Choroid plexus epithelial cell (primary cell): ENCODE results near the gene FOSL1.

Experiments
- DNase-seq: peaks from one replicate; pipeline ENCODE4 v3.0.0-alpha.2; 2010; ENCODE audit warnings: low read depth
- H3K4me3 ChIP-seq: 2 replicates; pipeline ENCODE4 v1.5.1; 2011; ENCODE audit warnings: low read depth, mild to moderate bottlenecking, control low read depth, low read length, moderate library complexity
- TF ChIP-seq, protein P1 (sequence below): conservative IDR thresholded peaks from 2 replicates; pipeline ENCODE4 v1.5.1; 2011; ENCODE audit warnings: low read depth, mild to moderate bottlenecking, control low read depth, inconsistent platforms, low read length, moderate library complexity

Gene FOSL1

DNA sequence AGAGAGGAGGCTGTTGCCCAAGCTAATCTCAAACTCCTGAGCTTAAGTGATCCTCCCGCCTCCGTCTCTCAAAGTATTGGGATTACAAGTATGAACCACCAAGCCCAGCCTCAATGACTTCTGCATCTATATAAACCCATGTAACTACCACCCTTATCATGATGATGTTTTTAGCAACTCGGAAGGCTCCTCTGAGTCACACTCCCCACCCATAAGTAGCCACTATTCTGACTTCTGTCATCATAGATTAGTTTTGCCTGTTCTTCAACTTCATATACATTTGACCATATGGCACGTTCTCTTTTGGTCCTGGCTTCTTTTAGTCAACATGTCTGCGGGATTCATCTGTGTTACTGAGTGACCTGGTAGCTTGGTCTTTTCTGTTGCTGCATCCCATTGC is 6.4 kb upstream of the FOSL1 start:
- TF ChIP-seq, protein P1, sequence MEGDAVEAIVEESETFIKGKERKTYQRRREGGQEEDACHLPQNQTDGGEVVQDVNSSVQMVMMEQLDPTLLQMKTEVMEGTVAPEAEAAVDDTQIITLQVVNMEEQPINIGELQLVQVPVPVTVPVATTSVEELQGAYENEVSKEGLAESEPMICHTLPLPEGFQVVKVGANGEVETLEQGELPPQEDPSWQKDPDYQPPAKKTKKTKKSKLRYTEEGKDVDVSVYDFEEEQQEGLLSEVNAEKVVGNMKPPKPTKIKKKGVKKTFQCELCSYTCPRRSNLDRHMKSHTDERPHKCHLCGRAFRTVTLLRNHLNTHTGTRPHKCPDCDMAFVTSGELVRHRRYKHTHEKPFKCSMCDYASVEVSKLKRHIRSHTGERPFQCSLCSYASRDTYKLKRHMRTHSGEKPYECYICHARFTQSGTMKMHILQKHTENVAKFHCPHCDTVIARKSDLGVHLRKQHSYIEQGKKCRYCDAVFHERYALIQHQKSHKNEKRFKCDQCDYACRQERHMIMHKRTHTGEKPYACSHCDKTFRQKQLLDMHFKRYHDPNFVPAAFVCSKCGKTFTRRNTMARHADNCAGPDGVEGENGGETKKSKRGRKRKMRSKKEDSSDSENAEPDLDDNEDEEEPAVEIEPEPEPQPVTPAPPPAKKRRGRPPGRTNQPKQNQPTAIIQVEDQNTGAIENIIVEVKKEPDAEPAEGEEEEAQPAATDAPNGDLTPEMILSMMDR, result no peak
- H3K4me3 ChIP-seq, result no peak overlapping the region
- DNase-seq, result no peak

DNA sequence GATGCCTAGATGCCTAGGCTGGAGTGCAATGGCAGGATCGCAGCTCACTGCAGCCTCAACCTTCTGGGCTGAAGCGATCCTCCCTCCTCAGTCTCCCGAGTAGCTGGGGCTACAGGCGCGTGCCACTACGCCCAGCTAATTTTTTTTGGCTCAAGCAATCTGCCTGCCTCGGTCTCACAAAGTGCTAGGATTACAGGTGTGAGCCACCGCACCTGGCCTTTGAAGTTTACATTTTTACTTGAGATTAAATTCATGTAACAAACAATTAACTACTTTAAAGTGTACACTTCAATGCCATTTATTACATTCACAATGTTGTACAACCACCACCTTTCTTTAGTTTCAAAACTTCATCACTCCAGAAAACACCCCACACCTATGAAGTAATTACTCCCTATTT is 3.5 kb upstream of the FOSL1 start:
- no peak overlapping the region for H3K4me3 ChIP-seq
- TF ChIP-seq, protein P1, result no peak
- no peak for DNase-seq

DNA sequence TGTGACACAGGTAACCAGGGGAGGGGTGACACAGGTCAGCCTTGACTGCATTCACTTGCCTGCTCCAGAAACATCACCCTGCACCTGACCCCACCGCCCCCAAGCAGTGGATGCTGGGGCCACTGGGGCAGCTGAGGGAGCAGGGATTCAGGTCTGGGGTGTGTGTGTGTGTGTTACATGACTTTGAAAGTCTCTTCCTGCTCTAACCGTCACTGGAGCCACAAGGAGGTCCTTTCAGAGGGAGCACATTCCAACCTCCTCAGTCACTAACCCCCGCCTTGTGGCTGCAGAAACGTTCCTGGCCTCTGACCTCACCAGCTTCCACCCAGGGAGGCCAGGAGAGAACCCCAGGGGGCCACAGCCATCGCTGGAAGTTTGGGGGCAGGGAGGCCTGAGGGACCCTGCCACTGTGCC is 2.9 kb upstream of the FOSL1 start:
- DNase-seq, result peak; percentile 58
- H3K4me3 ChIP-seq, result no peak overlapping the region
- TF ChIP-seq, protein P1, result no peak

DNA sequence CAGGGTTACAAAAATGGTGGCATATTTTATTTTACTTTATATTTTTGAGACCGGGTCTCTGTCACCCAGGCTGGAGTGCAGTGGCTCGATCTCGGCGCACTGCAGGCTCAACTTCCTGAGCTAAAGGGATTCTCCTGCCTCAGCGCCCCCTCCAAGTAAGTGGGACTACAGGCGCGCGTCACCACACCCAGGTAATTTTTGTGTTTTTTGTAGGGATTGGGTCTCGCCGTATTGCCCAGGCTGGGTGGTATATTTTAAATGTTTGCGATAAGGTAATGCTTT is 652 bp upstream of the FOSL1 start:
- DNase-seq, result no peak
- H3K4me3 ChIP-seq, result no peak overlapping the region
- TF ChIP-seq, protein P1, result no peak

DNA sequence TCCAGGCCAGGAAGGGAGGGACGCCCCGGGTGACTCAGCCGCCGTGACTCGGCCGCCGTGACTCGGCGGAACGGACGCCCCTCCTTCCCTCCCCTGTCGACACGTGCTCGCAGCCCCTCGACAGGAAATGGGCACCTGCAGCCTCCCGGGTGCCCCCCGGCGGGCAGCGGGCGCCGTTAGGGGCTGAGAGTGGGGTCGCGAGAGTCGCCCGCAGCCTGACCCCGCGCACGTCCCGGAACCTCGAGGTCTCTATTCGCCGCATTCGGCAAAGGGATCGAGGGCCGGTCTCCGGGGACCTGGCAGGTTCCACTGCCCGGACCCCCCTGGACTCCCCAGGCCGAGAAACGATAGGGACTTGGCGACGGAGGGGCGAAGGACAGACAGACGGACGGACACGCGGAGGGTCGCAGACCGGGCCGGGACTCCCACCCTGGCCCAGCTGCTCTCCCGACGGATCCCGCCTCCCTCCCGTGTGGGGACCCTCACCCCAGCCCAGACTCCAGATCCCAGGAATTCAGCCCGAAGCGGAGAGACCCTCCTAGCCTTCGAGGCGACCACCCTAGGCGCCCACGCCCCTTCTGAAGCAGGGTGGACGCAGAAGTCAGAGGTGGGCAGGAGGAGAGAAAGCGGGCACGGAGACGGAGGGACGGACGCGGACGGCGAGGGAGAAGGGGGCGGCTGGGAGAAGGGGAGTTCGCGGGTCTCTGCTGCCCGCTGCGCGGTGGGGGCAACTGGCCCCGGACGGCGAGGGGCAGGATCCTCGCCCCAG is 648 bp downstream of the FOSL1 start:
- H3K4me3 ChIP-seq, result peak overlapping the region; percentile 82
- DNase-seq, result peak; percentile 62
- TF ChIP-seq, protein P1, result no peak

DNA sequence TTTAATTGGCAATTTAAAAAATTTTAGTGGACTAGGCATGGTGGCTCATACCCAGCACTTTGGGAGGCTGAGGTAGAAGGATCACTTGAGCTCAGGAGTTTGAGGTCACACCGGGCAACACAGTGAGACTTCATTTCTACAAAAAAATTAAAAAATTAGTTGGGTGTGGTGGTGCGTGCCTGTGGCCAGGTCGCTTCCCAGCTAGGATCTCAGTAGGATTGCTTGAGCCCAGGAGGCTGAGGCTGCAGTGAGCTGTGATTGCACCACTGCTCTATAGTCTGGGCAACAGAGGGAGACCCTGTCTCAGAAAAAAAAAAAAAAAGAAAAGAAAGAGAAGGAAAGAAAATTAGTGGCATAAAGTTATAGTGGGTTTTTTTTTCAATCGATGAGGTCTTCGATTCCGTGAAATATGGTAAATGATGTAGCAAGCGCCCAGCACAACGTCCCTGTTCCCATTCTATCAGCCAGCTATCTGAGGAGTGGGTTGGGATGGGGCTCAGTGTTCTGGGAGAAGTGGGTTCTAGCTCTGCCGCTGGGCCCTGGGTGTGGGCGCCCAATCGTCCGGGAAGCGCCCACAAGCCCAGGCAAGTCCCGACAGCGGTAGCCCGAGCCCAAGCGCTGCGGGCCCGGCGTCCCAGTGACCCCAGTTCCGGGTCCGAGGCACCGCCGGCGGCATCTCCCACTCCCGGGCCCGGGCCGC is 1.4 kb downstream of the FOSL1 start:
- TF ChIP-seq, protein P1, result no peak
- H3K4me3 ChIP-seq, result peak overlapping the region; percentile 82
- DNase-seq, result peak; percentile 34

DNA sequence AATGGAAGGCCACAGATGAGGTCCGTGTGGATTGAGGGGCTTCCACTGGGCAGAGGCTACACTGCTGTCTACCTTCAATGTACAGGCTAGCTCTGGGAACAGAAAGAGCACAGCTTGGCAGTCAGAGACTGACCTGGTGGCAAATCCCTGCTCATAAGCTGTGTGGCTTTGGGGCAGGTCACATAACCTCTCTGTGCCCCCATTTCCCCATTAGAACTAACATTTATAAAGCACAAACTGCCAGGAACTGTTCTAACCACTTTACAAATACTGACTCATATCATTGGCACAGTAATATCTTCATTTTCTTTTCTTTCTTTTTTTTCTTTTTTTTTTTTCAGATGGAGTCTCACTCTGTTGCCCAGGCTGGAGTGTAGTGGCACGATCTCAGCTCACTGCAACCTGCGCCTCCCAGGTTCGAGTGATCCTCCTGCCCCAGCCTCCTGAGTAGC is 3.1 kb downstream of the FOSL1 start:
- no peak for DNase-seq
- TF ChIP-seq, protein P1, result no peak
- H3K4me3 ChIP-seq, result no peak overlapping the region
